ENCODE results near the gene UGT1A5.

- no peak for TF ChIP-seq TAF7 (optimal IDR thresholded peaks at IDR 0.05; ENCODE audit: borderline replicate concordance, low read depth, low read length)
- TF ChIP-seq RFX5 (IDR thresholded peaks at IDR 0.05; ENCODE audit: borderline replicate concordance, low read depth, low read length), result no peak
- TF ChIP-seq ATF3 (IDR thresholded peaks at IDR 0.05; ENCODE audit: insufficient read depth, low read depth, low read length), result no peak
- TF ChIP-seq CTCF (IDR thresholded peaks at IDR 0.05; ENCODE audit: control extremely low read depth in 1 of 3, insufficient read depth in 1 of 3, low read depth in 1 of 3, low read length in 3 of 3), result no peak
- no peak for TF ChIP-seq TAF1 (IDR thresholded peaks at IDR 0.05; ENCODE audit: low read depth, low read length)
- TF ChIP-seq RNF2 (IDR thresholded peaks at IDR 0.05; ENCODE audit: borderline replicate concordance, low read depth, low read length, missing control alignments, poor library complexity, severe bottlenecking), result no peak
- no peak for TF ChIP-seq TEAD4 (IDR thresholded peaks at IDR 0.05; ENCODE audit: low read depth, low read length)
- no peak for TF ChIP-seq SP4 (IDR thresholded peaks at IDR 0.05; ENCODE audit: low read length)
- TF ChIP-seq EGR1 (IDR thresholded peaks at IDR 0.05; ENCODE audit: borderline replicate concordance, low read depth, low read length), result no peak
- TF ChIP-seq USF2 (IDR thresholded peaks at IDR 0.05; ENCODE audit: low read length), result no peak
These were observed 28.1 kb upstream of the UGT1A5 start for GRCh38 chr2:233684640-233685039.

All from H1 (cell line).